NCI-H187 (cell line): ENCODE measurements around the gene PCBD1.
A peak's percentile ranks its signal among the peaks of the same experiment; 100 is the strongest.

Experiments
- DNase-seq, 2 experiments: peaks; one replicate each; lab custom pipeline; 2025; lab: John Stamatoyannopoulos, UW

PCBD1 gene

GRCh38 chr10:70902661-70903261 lies 14.4 kb upstream of the PCBD1 start:
- no peak for DNase-seq

GRCh38 chr10:70901276-70901878 lies 13.0 kb upstream of the PCBD1 start:
- no peak for DNase-seq

GRCh38 chr10:70899096-70899495 lies 10.7 kb upstream of the PCBD1 start:
- no peak for DNase-seq

GRCh38 chr10:70898687-70899086 lies 10.3 kb upstream of the PCBD1 start:
- DNase-seq, result no peak

GRCh38 chr10:70896551-70896950 lies 8.2 kb upstream of the PCBD1 start:
- DNase-seq, result no peak

DNA sequence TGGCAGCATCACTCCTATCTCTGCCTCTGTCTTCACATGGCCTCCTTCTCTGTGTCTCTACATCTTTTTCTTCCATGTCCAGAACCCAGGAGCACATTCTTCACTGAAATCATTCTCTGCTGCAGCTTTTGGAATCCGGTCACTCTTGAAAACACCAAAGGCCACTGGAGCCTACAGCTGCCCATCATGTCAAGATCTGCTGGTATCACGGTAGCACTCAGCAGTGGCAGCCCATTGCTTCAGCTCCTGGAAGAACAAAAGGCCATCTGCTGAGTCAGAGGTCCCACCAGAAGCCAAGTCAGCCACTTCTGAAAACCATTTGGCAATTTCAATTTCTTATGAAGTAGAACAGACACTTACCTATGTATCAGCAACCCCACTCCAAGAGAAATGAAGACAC lies 6.1 kb upstream of the PCBD1 start:
- no peak for DNase-seq

GRCh38 chr10:70893227-70894006 lies 5.1 kb upstream of the PCBD1 start:
- DNase-seq, result no peak

DNA sequence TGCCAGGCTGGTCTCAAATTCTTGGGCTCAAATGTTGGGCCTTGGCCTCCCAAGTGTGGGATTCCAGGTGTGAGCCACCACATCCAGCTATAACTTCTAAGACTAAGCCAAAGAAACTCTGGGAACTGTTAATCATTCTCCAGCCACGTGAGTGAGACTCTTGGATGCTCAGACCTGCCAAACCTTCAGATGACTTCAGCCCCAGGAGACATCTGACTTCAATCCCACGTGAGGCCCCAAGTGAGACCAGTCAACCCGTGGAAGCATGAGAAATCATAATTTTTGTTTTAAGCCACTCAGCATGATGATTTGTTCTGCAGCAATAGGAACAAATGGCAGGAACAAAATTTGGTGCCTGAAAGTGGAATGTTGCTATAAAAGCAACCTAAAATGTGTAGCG lies 4.3 kb upstream of the PCBD1 start:
- DNase-seq, result no peak

DNA sequence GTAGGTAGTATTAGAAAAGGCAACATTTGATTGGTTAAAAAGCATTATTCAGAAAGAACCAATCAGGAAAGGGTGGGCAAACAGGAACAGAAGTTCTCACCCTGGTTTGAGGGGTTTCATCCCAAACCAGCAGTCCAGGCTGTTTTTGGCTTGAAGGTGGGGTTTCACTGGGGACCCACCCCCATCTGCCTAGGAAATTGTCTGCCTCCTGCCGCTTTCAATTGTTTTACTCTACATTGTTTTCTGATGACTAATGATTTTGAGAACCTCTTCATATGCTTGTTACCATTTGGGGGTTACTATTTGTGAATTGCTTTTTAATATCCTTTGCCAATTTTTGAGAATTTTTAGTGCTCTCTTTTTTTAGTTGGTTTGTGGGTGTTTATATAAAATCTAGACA lies 3.3 kb upstream of the PCBD1 start:
- DNase-seq, result no peak

DNA sequence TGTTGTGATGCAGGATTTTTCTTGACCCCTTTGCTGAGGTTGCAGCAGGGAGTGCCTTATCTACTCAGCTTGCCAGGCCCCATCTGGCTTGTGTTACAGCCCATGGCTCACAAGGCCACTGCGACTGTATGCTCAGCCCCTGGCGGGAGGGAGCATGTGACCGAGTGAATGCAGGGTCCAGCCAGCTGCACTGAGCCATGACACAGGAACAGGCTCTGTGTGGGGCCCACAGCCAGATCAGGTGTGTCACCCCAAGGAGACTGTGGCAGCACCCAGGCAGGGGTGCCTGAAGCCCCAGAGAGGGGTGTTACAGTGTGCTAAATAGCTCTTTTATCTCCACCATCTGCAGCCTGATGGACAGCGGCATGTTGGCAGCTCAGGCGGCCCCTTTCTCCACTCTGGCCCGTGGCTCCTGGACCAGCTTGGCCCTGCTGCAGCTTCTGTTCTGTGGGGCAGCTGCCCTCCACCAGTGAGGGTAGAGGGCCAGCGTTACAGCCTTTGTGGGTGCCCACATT lies 2.6 kb upstream of the PCBD1 start:
- no peak for DNase-seq

- DNase-seq, result no peak
These were observed 926 bp upstream of the PCBD1 start for GRCh38 chr10:70889291-70889690.

DNA sequence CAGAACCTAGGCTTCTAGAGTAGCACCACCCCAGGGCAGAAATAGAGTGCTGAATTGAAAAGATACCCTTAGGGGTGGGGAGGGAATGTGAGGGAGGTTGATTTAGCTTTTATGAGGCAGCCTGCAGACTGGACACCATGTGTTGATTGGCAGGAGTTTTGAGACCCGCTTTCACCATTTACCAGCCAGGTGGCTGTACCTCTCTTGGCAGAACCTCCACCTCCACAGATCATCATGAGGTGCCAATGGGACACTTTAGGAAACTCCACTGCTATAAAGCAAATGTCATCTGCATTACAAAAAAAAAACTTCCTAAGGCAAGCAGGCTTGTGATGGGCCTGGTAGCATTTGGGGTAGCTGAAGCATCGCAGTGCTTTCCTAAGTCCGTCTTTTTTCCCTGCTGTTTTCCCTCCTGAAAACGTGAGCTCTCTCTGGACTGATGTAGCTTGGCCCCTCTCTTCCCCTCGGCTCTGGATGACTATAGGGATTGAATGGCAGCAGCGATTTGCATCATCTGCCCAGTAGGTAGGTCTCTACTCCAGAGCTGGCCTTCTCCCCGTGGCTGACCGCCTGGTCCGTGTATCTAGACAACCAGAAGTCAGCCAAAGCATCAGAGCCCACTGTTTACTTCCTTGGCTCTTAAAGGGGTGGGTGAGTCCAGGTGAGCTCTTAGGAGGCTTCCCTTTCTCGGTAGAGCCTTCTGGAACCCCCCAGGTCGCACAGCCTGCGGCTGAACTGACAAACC lies 1.3 kb downstream of the PCBD1 start:
- DNase-seq, result no peak

DNA sequence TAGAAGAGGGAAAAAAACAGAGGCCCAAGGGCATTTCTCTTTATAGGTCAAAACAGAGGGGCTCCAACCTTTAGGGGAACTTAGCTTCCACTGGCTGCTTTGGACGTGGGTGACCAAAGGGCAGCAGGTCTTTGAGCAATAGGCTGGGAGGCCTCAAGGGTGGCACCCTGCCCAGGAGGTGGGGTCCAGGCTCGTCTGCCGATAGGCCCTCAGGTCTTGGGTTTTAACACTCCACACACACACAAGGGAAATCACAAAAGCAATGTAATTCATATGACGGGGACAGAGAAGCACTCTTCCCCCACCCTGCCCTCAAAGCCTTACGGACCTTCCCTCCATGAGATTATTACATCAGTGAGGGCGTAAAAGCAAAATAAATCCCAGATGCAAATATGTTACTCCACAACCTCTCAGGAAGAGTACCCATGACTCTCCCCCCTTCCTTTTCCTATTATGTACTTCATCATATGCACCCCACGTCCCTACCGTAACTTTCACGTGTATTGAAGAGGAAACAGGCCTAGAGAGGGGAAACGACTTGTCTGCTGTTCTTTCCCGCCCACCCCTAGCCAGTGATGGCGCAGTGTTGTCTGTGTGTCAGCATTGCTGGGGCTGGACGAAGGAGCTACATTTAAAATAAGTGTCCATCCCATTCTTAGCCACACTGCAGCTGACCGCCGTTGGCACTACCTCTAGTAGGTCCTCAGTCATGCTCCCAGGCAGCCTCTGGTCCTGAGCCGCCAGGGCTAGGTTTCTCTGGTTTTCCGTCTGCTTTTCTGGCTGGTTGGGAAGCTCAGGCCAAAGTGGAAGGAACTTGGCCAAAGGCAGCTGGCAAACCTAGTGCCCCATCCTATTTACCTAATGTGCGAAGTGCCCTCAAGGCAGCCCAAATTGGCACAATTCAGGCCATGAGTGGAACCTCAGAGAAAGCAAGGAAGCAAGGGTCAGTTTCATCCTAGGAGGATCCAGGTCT lies 2.1 kb downstream of the PCBD1 start:
- no peak for DNase-seq

DNA sequence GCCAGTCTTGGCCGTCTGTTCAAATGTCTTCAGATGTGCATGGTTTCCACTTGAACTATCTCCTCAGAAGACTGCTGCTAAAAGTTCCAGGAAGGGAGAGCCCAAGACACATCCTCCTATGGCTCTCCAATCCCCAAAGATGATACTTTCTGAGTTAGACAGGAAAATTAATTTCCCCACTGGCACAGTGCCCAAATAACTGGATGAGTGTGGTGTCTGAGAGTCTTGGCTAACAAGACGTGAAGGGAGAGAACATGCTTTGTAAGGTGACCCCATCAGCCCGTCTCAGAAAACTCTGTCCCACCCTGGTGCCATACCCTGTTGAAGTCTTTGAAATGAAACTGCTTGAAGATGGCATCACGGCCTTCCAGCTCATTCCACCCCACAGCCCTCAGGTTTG lies 2.9 kb downstream of the PCBD1 start:
- no peak for DNase-seq

DNA sequence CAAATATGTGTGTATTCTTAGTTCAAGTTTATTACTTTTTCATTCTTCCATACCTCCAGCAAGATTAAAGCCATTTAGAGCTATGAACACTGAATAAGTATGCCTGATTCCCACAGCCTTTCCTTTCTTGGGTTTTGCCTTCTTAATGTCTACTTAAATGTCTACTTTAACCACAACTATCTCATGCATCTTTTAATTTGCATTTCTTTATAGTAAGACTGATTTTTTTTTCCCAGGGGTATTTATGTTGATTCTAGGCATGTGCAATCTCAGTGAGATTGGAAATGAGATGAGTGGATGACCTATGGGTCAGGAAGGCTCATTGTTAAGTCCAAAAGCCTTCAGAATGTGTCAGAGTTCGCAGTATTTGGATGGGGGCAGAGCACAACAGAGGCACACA lies 3.6 kb downstream of the PCBD1 start:
- no peak for DNase-seq

GRCh38 chr10:70880077-70880534 lies 8.3 kb downstream of the PCBD1 start:
- DNase-seq, result peak; percentile 21 to 38

- DNase-seq, result no peak
These were observed 9.2 kb downstream of the PCBD1 start for GRCh38 chr10:70879207-70879606.

DNA sequence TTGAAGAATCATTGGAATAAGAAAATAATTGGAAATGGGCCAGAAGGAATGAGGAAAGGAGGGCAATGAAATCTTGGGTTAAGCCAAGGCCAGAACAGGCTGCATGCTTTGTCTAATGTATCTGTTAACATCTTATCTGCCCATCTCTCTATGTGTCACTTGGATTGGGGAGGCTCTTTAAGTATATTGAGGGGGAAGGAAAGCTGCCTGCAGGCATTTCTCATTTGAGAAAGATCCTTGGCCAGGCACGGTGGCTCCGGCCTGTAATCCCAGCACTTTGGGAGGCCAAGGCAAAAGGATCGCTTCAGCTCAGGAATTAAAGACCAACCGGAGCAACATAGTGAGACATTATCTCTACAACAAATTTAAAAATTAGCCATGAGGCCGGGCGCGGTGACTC lies 14.3 kb downstream of the PCBD1 start:
- DNase-seq, result no peak

- no peak for DNase-seq
These were observed 16.1 kb downstream of the PCBD1 start for GRCh38 chr10:70872291-70872690.

DNA sequence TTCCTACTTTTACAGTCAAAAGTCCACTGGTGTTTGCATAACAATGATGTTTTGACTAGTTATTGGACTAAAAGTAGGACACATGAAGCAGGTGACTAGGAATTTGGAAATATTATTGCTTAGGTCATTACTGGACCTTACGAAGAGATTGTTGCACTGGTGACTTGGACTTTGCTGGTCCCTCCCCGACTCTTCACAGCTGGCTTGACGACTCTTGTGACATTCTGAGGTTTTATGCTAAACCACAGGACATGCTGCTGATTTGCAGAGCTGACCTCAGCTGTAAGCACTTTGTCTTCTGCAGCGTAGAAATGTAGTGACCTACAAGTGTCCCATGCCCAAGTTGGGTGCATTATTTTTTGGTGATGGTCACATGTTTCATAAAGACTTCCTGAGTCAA lies 21.9 kb downstream of the PCBD1 start:
- DNase-seq, result no peak

DNA sequence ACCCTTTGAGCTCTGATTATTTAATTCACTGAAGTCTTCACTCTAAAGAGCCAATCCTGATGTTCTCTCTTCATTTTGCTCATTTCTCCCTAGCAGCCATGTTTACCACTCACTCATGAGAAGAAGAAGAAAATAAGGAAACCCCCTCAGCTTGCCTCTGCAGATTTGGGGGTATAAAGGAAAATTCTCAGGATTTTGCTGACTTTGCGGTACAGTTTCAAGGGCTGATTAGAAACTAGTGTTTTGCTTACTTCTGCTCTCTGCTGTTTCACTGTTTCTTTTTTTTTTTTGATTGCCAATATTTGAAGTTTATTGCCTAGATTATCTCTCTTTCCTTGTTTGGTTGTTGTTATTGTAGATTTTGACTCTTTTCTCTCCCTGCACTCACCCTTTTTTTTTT lies 23.4 kb downstream of the PCBD1 start:
- DNase-seq, result no peak
